ENCODE measurements around the gene TMEM109.

The TMEM109 gene, protein sequence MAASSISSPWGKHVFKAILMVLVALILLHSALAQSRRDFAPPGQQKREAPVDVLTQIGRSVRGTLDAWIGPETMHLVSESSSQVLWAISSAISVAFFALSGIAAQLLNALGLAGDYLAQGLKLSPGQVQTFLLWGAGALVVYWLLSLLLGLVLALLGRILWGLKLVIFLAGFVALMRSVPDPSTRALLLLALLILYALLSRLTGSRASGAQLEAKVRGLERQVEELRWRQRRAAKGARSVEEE

GRCh38 chr11:60913793-60914632, at the start of gene TMEM109:
Gene TMEM109, plus strand, starts transcription at chr11:60914158. Its CDS starts 5,536 bp downstream, at chr11:60919694.
- peak; percentile 89 to 91 for DNase-seq

GRCh38 chr11:60864856-60865513, 49.0 kb upstream of the TMEM109 start:
- DNase-seq = no peak

DNA sequence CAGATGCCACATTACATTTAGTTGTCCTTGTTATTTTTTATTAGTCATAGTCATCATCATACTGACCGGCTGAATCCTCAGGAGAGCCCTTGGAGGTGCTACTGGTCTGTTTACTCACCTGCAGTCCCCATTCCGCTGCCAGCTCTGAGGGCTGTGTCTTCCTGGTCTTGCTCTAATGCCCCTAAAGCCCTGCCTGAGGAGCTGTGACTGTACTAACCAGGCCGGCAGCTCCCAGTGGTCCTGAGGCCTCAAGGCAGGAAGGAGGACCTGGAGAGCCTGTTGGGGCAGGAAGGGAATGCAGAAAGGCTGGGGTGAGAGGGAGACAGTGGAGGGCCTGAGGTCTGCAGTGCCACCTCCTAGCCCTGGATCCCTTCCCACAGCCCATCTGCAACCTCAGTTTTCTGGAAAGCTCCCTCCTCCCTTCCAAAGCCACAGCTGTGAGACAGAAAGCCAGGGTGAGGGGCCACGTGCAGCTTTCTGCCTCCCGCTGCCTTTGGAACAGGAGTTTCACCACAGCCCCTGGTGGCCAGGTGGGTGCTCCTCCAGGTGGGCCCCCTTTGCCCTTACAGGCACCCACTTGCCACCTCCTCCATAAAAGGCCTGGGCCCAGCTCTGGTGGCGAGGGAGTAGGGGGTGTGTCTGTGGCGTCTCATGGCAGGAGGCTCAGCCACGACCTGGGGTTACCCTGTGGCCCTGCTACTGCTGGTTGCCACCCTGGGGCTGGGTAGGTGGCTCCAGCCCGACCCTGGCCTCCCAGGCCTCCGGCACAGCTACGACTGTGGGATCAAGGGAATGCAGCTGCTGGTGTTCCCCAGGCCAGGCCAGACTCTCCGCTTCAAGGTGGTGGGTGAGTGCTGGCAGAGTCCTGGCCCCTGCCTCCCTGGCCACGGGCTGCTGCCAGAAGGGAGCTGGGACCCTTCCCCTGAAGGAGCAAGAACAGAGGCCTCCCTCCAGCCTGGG, 46.8 kb upstream of the TMEM109 start, which contains the start of gene ZP1:
Gene ZP1 (plus strand): TSS at position 632 of the 960 bp plus-strand sequence. CDS start 20 bp downstream, at position 652.
- no peak for DNase-seq

- no peak for DNase-seq
Observed at GRCh38 chr11:60867871-60868681, 45.9 kb upstream of the TMEM109 start.

GRCh38 chr11:60868682-60869450, 45.1 kb upstream of the TMEM109 start:
- DNase-seq = no peak

DNA sequence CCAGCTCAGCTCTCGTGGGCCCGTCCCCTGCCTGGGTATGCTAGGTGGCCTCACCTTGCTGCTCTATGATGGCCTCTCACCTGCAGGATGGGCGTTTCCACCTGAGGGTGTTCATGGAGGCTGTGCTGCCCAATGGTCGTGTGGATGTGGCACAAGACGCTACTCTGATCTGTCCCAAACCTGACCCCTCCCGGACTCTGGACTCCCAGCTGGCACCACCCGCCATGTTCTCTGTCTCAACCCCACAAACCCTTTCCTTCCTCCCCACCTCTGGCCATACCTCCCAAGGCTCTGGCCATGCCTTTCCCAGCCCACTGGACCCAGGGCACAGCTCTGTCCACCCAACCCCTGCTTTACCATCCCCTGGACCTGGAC, 44.5 kb upstream of the TMEM109 start:
- no peak for DNase-seq

DNA sequence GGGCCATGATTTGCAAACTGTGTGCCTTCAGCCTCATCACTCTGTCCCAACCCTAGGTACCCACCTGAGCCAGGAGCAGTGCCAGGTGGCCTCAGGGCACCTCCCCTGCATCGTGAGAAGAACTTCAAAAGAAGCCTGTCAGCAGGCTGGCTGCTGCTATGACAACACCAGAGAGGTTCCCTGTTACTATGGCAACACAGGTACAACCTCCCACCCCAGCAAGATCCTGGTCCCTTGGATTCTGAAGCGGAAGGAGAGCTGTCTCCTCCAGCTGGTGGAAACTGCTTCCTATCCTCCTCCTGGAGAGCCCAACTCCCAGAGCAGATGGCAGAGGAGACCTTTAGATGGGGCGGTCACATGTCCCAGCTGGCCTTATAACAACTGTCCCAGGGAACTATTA, 43.7 kb upstream of the TMEM109 start:
- DNase-seq = peak in 1 of 2 experiments; percentile 2

DNA sequence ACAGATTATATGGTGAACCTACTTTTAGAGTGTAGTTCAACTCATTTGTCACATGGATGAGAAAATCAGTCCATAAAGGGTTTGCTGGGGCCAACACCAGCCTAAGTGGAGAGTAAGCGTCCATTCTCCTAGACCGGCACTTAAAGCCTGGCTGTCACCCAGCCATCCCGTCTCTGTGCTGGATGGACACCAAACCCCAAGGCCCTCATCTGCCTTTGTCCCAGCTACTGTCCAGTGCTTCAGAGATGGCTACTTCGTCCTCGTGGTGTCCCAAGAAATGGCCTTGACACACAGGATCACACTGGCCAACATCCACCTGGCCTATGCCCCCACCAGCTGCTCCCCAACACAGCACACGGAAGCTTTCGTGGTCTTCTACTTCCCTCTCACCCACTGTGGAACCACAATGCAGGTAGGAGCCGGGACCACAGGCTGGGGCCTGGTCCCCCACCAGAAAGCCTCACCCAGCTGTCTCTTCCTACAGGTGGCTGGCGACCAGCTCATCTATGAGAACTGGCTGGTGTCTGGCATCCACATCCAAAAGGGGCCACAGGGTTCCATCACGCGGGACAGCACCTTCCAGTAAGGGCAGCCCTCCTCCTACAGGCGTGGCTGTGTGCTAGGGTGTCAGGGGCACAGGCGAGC, 43.1 kb upstream of the TMEM109 start:
- DNase-seq = no peak

DNA sequence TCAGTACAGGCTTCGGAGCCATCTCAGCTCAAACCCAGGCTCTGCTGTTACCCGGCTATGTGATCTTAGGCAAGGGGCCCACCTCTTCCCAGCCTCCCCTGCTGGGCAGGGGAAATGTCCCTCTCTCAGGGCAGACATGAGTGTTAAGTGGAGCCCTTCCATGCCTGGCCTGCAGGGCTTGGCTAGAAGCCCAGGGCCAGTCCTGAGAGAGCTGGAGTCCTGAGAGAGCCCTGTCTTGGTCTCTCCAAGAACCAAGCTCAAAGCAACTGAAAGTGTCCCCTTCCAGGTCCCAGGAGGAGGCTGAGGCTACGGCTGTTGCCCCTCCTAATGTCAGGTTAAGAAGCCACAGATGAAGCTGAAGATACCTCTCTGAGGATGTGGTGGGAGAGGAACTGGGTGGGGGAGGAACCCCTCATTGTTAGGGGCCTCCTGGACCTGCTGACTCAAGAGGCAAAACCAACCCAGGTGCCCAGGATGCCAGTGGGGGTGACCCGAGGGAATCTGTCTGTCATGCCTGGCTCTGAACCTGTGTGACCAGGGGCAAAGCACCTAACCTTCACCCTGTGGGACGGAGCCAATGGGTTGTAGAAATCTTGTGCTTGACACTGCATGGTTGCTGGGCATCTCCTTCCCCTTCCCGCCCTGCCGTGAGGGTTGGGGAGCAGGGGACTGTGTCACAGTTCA, 42.4 kb upstream of the TMEM109 start:
- DNase-seq = peak in 1 of 2 experiments; percentile 3

GRCh38 chr11:60872124-60872960, 41.6 kb upstream of the TMEM109 start:
- peak in 1 of 2 experiments; percentile 2 for DNase-seq

GRCh38 chr11:60872961-60873524, 40.9 kb upstream of the TMEM109 start:
- DNase-seq = peak in 1 of 2 experiments; percentile 2

DNA sequence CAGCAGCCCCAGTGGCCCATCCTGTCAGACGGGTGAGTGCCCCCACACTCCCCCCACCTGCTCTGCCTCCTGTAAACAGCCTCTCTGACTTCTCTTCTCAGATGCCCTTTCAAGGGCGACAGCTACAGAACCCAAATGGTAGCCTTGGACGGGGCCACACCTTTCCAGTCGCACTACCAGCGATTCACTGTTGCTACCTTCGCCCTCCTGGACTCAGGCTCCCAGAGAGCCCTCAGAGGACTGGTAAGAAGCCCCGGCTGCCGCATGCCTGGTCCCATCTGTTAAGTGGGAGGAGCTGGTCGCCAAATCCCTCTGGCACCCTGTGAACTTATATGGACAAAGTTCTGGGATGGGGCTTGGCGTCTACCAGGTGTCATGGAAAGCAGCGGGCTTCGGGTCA, 40.4 kb upstream of the TMEM109 start:
- DNase-seq = peak in 1 of 2 experiments; percentile 2

GRCh38 chr11:60874421-60875365, 39.3 kb upstream of the TMEM109 start:
- DNase-seq = peak in 1 of 2 experiments; percentile 3

- DNase-seq = no peak
Observed at GRCh38 chr11:60875366-60876167, 38.4 kb upstream of the TMEM109 start.

DNA sequence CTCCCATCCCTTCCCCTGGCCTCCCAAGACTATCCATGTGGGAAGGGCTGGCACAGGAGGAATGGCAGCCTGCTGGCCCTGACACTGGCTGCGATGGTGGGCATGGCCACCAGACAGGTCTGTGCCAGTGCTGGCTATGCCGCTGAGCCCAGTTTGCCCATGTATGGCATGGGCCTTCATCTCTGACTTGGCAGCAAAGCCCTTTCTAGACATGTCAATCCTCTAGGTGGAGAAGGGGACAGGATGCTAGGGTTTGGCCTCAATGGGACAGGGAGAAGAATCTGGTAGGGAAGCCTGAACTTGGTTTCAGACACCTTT, 37.8 kb upstream of the TMEM109 start:
- DNase-seq = no peak
